HS-27A (cell line): ENCODE data around the gene RAPSN.
A peak's percentile ranks its signal among the peaks of the same experiment; 100 is the strongest.

Experiments
- DNase-seq: peaks from one replicate; pipeline ENCODE4 v3.0.0-alpha.2; 2012; ENCODE audit warnings: low read depth, missing footprints

The RAPSN gene

GRCh38 chr11:47407746-47408590 is 41.0 kb downstream of the RAPSN start, which contains the start of gene SLC39A13:
TSS of gene SLC39A13 (plus strand) at chr11:47408590. CDS start at chr11:47410095, 1,505 bp downstream.
- DNase-seq = peak; percentile 87

DNA sequence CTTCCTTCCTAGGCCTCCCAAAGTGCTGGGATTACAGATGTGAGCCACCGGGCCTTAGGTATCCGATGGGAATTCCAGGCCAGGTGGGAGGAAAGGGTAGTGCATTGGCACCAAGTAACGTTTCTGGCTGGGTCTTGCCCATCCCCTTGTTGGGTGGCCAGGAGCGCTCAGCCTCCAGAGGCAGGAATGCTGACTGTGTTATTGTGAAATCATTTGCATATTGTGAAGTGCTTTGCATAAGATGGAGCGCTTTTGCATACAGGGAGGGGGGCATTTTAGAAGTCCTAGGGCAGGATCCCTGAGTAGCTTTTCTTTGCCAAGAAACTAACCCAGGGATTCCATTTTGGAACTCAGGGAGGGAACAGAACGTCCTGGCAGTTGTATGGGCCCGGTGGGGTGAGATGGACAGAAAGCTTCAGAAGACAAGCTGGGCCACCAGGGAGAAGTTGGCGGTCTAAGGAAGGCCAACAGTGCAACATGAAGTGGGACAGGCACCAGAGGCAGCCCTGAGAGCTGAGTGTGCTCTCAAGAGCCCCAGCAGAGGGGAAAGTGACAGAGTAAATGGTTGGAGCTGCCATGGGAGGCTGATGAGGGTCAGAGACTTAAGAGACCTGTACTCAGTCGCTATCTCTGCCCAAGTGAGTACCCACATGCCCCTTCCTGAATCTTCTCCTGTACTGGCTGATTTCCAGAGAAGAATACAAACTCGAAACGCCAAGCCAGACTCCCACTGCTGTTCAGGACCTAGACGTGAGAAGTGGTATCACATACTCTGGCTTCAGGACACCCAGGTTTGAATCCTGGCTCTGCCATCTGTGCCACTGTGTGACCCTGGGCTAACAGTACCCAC is 41.8 kb downstream of the RAPSN start:
- DNase-seq = no peak

DNA sequence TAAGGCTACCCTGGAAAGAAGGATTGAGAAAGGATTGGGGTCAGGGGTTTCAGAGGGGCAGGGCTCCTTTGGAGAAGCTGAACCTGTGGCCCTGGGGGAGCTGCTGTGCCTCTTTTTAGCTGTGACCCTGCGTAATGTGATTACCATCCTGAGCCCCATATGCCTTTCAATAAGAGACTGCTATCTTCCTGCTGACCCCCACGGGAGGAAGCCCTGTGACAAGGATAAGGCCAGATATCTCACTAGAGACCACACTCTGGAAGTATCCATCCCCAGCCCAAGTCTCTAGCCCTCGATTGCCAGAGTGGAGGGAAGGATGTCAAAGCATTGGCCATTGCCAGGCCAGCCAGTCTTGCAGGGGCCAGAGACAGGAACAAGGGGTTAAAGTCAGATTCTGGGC is 45.4 kb downstream of the RAPSN start:
- no peak for DNase-seq

DNA sequence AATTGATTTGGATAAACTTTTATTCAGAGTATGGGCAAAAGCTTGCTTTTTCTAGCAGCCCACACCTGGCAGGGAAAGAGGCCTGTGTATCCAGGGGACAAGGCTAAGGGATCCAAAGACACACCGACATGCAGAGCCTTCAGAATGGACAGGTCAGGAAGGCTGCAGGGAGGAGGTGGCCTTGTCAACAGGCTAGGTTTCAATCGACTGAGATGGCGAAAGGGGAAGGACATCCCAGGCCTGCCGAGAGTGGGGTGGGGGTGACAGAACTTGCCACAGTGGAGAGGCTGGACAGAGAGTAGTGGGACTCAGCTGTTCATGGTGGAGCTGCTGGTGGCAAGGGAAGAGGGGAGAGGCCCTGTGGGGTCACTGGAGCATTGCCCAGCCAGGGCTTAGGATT is 45.8 kb downstream of the RAPSN start:
- no peak for DNase-seq

- no peak for DNase-seq
These were observed 48.1 kb downstream of the RAPSN start for GRCh38 chr11:47400768-47401279.

DNA sequence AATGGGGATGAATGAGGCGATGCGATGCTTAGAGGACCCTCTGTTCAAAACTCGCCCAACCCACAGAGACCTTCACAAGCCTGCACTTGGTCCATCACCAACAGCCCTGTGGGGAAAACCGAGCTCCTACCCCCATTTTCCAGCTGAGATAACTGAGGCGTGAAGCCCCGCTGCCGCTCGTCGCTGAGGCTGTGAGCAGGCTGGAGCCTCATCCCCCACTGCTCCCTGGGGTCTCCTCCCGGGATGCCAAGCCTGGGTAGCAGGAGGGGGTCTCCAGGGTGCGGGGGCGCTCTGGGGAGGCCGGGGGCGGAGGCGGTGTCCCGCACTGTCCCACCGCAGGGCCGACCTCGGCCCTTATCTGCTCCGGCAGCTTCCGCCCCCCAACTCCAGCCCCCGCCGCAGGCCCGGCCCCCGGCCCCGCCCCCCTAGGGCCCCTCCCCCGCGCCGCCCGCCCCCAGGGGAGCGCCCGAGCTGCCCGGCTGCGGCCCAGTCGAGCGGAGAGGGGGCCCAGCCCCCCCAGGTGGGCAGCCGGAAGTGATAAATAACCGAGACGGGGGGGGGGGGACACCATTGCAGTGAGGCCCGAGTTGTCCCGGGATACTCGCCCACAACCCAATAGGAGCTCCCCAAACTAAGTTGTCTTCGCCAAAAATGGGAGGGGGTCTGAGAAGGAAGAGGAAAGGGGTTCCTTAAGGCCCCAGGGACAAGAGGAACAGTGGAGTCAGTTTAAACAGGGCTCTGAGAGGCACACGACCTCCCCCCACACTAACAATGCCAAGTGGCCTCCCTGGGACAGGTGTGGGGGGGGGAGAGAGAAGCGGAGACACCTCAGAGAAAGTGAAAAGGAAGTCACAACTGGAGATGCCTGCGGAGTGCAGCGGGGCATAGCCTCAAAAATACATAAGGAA is 48.8 kb downstream of the RAPSN start:
- no peak for DNase-seq

DNA sequence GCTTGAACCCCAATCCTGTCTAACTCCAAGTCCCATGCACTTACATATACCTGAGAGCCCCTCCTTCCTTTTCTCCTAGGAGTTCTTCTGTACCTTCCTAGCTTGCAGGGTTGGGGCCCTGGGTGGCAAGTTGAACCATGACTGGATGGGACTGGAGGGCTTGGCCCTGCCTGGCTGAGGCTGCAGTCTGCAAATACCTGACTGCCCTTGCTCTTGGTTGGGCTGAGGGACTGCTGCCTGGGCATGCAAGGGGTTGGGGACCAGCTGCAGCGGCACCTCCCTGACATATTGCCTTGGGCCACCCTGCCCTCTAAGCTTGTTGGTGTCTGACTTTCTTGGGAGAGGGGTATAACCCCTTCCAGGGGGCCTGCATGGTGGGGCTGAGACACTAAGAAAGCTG is 50.4 kb downstream of the RAPSN start:
- DNase-seq = no peak

DNA sequence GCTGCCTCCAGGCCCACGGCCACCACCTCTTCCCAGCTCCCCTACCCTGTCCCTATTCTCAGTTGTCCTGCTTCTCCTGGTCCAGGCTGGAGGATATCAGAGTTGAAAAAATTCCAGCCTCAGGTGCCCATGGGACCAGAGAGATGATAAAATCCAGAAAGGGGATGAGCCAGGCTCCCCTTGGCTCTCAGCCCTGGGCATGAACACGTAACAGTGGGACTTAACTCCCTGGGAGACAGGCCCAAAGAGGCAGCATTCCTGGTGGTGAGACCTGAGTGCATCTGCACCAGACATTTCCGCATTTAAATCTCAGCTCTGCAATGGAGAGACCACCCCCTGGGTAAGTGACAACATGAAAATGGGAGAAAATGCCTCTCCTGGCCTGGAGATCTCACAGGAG is 50.9 kb downstream of the RAPSN start:
- DNase-seq = no peak

- DNase-seq = no peak
These were observed 53.0 kb downstream of the RAPSN start for GRCh38 chr11:47396049-47396320.

- DNase-seq = no peak
These were observed 53.5 kb downstream of the RAPSN start for GRCh38 chr11:47395223-47396048.

DNA sequence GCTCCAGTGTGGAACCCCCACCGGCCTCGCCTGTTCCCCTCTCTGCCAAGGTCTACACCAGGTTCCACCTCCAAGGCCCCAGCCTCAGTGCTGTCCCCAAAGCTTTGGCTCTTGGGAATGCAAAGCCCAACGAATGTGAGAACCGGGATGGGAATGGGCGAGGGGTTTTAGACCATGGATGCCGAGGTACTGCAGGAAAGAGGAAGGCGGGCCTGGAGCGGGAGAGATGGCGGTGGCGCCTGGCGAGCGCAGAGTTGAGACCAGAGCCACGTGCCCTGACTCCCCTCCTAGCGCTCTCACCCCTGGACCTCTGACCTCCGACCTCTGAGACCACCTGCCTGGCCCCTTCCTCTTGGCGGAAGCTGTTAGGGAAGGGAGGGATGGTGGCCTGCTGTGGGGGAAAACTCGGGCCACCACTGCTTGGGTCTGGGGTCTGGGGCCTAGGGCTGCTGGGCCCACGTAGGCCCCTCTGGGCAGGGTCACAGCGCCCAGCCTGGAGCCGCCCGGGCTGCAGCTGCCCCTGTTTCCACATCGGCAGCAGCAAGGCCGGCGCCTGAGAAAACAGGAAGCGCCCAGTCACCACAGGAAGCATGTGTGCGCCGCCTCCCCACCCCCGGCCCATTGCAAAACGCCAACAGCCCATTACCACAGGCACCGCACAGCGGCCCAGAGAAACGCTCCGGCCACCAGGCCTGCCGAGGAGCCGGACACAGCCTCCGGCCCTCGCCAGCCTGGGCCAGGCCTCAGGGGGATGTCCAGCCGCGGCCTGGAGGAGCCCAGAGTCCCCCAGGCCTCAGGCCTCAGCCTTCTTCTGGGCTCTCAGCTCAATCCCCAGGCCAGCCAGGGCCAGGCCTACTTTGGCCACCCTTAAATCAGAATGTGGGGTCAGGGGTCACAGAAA is 54.4 kb downstream of the RAPSN start:
- no peak for DNase-seq

- no peak for DNase-seq
These were observed 55.0 kb downstream of the RAPSN start for GRCh38 chr11:47394050-47394321.

DNA sequence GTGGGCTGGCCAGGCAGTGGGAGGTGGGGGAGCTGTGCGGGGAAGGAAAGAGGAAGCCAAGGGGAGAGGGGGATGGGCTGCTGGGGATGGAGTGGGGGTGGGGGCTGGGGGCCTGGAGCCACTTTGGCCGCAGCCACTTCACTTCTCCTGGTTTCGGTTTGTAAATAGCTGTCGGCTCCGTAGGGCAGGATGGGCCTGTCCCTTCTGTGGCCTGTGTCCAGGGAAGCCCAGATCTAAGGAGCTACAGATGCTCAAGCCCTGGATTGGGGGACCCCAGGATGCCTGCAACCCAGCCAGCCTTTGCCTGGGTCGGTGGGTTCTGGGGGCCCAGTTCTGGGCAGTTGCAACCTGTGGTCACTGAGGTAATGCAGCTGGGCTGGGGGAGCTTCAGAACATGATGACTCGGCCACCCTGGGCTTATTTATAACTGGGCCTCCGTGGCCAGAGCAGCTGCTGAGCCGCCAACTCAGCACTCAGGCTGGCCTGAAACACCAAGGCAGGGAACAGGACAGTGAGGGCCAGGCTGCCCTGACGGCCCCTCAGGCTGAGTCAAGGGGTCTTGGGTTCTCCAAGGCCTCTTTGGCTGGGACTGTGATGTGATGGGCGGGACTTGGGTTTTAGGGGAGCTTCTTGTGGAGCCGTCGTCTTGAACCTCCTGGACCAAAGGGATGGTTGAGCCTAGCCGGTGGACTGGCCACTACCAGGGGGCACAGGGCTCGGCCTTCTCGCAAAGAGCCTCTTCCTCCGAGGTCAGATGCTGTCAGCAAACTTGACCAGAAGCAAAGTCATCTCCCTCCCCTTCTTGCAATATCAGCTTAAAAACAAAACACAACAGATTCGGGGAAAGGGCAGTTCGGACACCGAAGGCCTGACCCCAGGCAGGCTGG is 55.5 kb downstream of the RAPSN start:
- no peak for DNase-seq

- DNase-seq = no peak
These were observed 56.3 kb downstream of the RAPSN start for GRCh38 chr11:47392546-47393162.

DNA sequence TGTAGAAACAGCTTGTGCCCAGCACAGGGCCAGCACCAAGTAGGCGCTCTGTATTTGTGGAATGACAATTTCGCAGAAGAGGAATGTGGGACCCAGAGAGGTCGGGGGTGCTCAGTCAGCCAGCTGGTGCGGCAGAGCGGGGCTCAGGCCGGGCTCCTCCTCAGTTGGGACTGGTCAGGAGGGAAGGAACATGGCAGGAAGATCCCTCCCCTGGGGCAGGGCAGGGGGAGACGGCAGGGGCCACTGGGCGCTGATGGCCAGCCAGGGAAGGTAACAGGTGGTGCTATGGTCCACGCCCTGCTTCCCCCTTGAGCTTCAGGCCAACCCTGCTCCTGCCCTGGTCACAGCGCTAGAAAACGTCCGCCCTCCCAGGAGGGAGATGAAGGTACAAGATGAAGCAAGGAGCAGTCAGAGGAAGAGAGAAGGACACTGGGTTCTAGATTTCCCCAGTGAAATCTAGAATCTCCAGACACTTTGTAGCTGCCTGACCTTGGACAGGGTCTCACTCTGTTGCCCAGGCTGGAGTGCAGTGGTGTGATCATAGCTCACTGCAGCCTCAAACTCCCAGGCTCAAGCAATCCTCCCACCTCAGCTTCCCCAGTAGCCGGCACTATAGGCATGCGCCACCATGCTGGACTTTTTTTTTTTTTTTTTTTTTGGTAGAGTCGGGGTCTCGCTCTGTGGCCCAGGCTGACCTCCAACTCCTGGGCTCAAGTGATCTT is 57.1 kb downstream of the RAPSN start:
- no peak for DNase-seq

DNA sequence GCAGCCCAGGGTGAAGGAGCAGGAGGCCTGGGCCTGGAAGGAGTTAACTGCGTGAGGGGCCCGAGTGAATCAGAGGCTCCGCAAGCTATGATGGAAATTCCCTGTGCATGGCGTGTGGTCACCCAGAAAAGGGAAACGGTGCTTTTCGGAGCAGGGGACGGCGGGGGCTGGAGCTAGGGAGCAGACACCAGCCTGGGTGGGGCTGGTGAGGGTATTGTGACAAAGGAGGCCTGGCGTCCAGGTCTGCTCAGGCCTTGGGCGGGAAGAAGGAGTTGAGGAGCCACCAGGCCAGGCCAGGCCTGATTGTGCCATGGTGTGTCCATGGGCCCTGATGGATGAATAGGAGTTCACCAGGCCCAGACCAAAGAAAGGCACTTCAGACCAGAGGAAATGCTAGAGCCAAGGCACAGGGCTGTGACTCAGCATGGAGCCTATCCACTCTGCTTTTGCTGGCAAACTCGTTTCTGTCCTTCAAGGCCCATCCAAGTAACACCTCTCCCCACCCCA is 57.8 kb downstream of the RAPSN start:
- no peak for DNase-seq

- DNase-seq = no peak
These were observed 58.5 kb downstream of the RAPSN start for GRCh38 chr11:47390422-47390760.
